ENCODE results near the gene IMPA2. TPM values are rescaled to one million over a fixed set of nuclear protein-coding genes. Genes with fewer than 3 reads are reported as not detected.
"Not testable (repeated sequence)": the region's sequence is repeated elsewhere in the genome, so short reads cannot be mapped to it uniquely, and the experiment has no call there.

Gene IMPA2
- total RNA-seq, 2 experiments from 2014 or later: 1.7 to 2.5 TPM

- no peak overlapping the region for H3K4me3 ChIP-seq (ENCODE audit: low read length)
- no peak for TF ChIP-seq CTCF (IDR thresholded peaks at IDR 0.05)
- no peaks in the 10 kb centered on the region for H3K36me3 ChIP-seq (ENCODE audit: insufficient read depth, low read length)
- H3K27me3 ChIP-seq (ENCODE audit: control insufficient read depth in 1 of 2, insufficient read depth in 2 of 2, low read length in 2 of 2): no peaks in the 10 kb centered on the region
- H3K4me1 ChIP-seq (ENCODE audit: insufficient read depth, low read length): no peaks in the 10 kb centered on the region
- no peak overlapping the region for H3K4me3 Mint-ChIP-seq
- H3K27ac ChIP-seq (ENCODE audit: low read depth in 1 of 2, low read length in 2 of 2): no peak overlapping the region
- no peaks in the 10 kb centered on the region for H3K27me3 Mint-ChIP-seq
- POLR2A ChIA-PET: no interaction called here
- no peak for ATAC-seq (ENCODE audit: poor library complexity)
- no peaks in the 10 kb centered on the region for H3K4me1 Mint-ChIP-seq (ENCODE audit: low read depth)
- DNase-seq: no peak
- CTCF ChIA-PET: interaction anchor here (0.7 kb wide), 1 partner anchor 31 kb away, joined by 4 read pairs; no protein-coding TSS in a partner anchor
- no peaks in the 10 kb centered on the region for H3K36me3 Mint-ChIP-seq (ENCODE audit: low read depth)
- no peak overlapping the region for H3K27ac Mint-ChIP-seq
- intact Hi-C loops (cut with DNase I, micrococcal nuclease): no loop called here
- H3K9me3 Mint-ChIP-seq: no peaks in the 10 kb centered on the region
- no peaks in the 10 kb centered on the region for H3K9me3 ChIP-seq (ENCODE audit: control insufficient read depth in 1 of 2, insufficient read depth in 1 of 2, low read length in 2 of 2)
Observed at GRCh38 chr18:11969904-11970835, 11.1 kb upstream of the IMPA2 start.

GRCh38 chr18:11970836-11971226, 10.5 kb upstream of the IMPA2 start:
- H3K4me3 ChIP-seq (ENCODE audit: low read length); H3K4me3 Mint-ChIP-seq; H3K27ac ChIP-seq (ENCODE audit: low read depth in 1 of 2, low read length in 2 of 2); H3K9me3 ChIP-seq (ENCODE audit: control insufficient read depth in 1 of 2, insufficient read depth in 1 of 2, low read length in 2 of 2); ATAC-seq (ENCODE audit: poor library complexity); DNase-seq; H3K4me1 Mint-ChIP-seq (ENCODE audit: low read depth); H3K9me3 Mint-ChIP-seq; H3K36me3 ChIP-seq (ENCODE audit: insufficient read depth, low read length); intact Hi-C loops (cut with DNase I, micrococcal nuclease); POLR2A ChIA-PET; H3K27ac Mint-ChIP-seq; H3K4me1 ChIP-seq (ENCODE audit: insufficient read depth, low read length); H3K36me3 Mint-ChIP-seq (ENCODE audit: low read depth); CTCF ChIA-PET; H3K27me3 ChIP-seq (ENCODE audit: control insufficient read depth in 1 of 2, insufficient read depth in 2 of 2, low read length in 2 of 2); H3K27me3 Mint-ChIP-seq: not testable (repeated sequence)

GRCh38 chr18:11972371-11973174, 8.7 kb upstream of the IMPA2 start:
- Histone ChIP-seq H3K27ac (ENCODE audit: low read depth in 1 of 2, low read length in 2 of 2) (no peak overlapping the region), H3K4me1 (ENCODE audit: insufficient read depth, low read length) (no peaks in the 10 kb centered on the region), H3K4me3 (ENCODE audit: low read length) (no peak overlapping the region), H3K36me3 (ENCODE audit: insufficient read depth, low read length) (no peaks in the 10 kb centered on the region), H3K9me3 (ENCODE audit: control insufficient read depth in 1 of 2, insufficient read depth in 1 of 2, low read length in 2 of 2) (no peaks in the 10 kb centered on the region), H3K27me3 (ENCODE audit: control insufficient read depth in 1 of 2, insufficient read depth in 2 of 2, low read length in 2 of 2) (no peaks in the 10 kb centered on the region)
- no peaks in the 10 kb centered on the region for H3K27me3 Mint-ChIP-seq
- DNase-seq (no peak), ATAC-seq (ENCODE audit: poor library complexity) (no peak)
- no peaks in the 10 kb centered on the region for H3K36me3 Mint-ChIP-seq (ENCODE audit: low read depth)
- H3K4me1 Mint-ChIP-seq (ENCODE audit: low read depth): no peaks in the 10 kb centered on the region
- no peak overlapping the region for H3K4me3 Mint-ChIP-seq
- TF ChIP-seq CTCF (IDR thresholded peaks at IDR 0.05): no peak
- intact Hi-C loops (cut with DNase I, micrococcal nuclease): no loop called here
- H3K27ac Mint-ChIP-seq: no peak overlapping the region
- POLR2A ChIA-PET: no interaction called here
- CTCF ChIA-PET: no interaction called here
- H3K9me3 Mint-ChIP-seq: no peaks in the 10 kb centered on the region
